GM19239 (cell line): ENCODE data around the gene CYP2C18.
A peak's percentile ranks its signal among the peaks of the same experiment; 100 is the strongest.
"Not testable (repeated sequence)": the region's sequence is repeated elsewhere in the genome, so short reads cannot be mapped to it uniquely, and the experiment has no call there.

Experiments
- DNase-seq: peaks from one replicate; pipeline ENCODE4 v3.0.0; 2011; ENCODE audit warnings: low spot score; ENCODE audit not compliant: insufficient read length
- FAIRE-seq: peaks from 2 replicates; lab custom pipeline; 2011; peaks lifted over from hg19 to GRCh38; lab: Jason Lieb, UNC

CYP2C18 gene

GRCh38 chr10:94683214-94684054, at the start of gene CYP2C18:
Gene CYP2C18 (plus strand): TSS chr10:94683729. CDS start chr10:94683820, 91 bp downstream.
- peak; percentile 23 for FAIRE-seq
- DNase-seq: no peak

GRCh38 chr10:94638097-94638496, 45.4 kb upstream of the CYP2C18 start:
- not testable (repeated sequence) for DNase-seq, FAIRE-seq

- DNase-seq (no peak), FAIRE-seq (no peak)
These were observed 43.6 kb upstream of the CYP2C18 start for GRCh38 chr10:94639902-94640301.

DNA sequence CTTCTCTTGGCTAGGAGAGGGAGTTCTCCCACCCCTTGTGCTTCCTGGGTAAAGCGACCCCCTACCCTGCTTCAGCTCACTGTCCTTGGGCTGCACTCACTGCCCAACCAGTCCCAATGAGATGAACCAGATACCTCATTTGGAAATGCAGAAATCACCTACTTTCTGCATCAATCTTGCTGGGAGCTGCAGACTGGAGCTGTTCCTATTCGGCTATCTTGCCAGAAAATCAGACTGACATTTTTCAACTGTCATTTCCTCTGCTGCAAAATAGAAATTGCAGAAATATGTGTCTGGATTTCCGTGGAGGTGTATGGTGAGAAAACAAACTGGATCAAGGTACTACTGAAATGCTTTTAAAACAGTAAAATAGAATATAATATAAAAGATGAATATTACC, 43.0 kb upstream of the CYP2C18 start:
- FAIRE-seq: no peak
- DNase-seq: no peak

DNA sequence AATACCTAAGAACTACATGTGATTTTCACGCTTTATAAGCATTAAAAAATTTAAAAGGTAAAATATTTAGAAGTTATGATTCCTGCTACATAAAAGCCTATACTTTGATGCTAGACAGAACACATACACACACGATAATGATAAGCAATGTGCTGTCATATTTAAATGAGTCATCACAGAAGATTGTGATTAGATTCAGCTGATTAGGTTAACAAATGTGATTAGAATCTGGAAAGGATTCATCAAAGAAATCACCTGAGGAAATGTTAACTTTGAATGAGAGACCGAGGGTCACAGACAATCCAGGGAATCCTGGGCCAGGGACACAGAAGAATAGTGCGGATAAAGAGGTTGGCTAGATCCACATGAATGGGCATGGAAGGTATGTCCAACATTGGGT, 42.0 kb upstream of the CYP2C18 start:
- no peak for DNase-seq
- no peak for FAIRE-seq

- no peak for DNase-seq
These were observed 39.2 kb upstream of the CYP2C18 start for GRCh38 chr10:94644352-94644751.

DNA sequence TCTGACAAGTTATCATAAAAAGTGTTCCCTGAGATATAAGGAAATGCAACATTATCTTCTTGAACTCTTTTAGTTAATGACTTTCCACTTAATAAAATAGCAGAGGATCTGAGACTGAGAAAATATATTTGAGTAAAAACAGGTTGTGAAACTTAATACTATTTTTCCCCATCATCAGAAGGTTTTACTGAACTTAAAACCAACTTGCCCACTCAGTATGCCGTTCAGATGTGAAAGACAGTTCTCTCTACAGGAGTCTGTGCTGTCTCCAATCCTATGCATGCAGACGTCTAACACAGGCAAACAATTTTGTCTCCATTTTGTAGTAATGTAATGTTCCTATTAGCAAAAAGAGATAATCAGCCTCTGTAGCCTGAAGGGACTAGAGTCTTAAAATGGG, 38.2 kb upstream of the CYP2C18 start:
- DNase-seq: no peak
- no peak for FAIRE-seq

More at GRCh38 chr10:94644352-94644751, 39.2 kb upstream of the CYP2C18 start:
- FAIRE-seq: peak; percentile 31

GRCh38 chr10:94655201-94655600, 28.3 kb upstream of the CYP2C18 start:
- not testable (repeated sequence) for DNase-seq, FAIRE-seq

- FAIRE-seq, DNase-seq: not testable (repeated sequence)
These were observed 20.5 kb upstream of the CYP2C18 start for GRCh38 chr10:94663061-94663460.

GRCh38 chr10:94666391-94667102, 17.0 kb upstream of the CYP2C18 start:
- DNase-seq: no peak
- FAIRE-seq: no peak

- DNase-seq (no peak), FAIRE-seq (no peak)
These were observed 9.8 kb upstream of the CYP2C18 start for GRCh38 chr10:94673614-94674321.

GRCh38 chr10:94676496-94676895, 7.0 kb upstream of the CYP2C18 start:
- DNase-seq: no peak
- no peak for FAIRE-seq

GRCh38 chr10:94677691-94678090, 5.8 kb upstream of the CYP2C18 start:
- no peak for DNase-seq

DNA sequence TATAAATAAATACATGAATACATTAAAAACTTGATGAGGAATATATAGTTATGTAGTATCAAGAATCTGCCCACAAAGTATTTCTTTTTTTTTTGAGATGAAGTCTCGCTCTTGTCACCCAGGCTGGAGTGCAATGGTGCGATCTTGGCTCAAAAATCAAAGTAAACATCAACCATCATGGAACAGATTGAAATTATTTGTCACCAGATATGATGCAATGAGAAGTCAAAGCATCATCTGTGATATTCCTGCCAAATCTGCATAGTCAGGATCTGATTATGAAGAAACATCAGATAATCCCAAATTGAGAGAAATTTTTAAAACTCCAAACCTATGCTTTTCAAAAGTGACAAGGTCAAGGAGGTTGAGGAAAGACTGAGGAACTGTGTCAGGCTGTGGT, 5.1 kb upstream of the CYP2C18 start:
- DNase-seq: no peak
- FAIRE-seq: no peak

More at GRCh38 chr10:94677691-94678090, 5.8 kb upstream of the CYP2C18 start:
- peak; percentile 37 for FAIRE-seq

- FAIRE-seq (peak; percentile 85), DNase-seq (no peak)
These were observed 3.0 kb upstream of the CYP2C18 start for GRCh38 chr10:94680544-94680943.

GRCh38 chr10:94682636-94683035, 893 bp upstream of the CYP2C18 start:
- peak; percentile 74 for FAIRE-seq
- not testable (repeated sequence) for DNase-seq

DNA sequence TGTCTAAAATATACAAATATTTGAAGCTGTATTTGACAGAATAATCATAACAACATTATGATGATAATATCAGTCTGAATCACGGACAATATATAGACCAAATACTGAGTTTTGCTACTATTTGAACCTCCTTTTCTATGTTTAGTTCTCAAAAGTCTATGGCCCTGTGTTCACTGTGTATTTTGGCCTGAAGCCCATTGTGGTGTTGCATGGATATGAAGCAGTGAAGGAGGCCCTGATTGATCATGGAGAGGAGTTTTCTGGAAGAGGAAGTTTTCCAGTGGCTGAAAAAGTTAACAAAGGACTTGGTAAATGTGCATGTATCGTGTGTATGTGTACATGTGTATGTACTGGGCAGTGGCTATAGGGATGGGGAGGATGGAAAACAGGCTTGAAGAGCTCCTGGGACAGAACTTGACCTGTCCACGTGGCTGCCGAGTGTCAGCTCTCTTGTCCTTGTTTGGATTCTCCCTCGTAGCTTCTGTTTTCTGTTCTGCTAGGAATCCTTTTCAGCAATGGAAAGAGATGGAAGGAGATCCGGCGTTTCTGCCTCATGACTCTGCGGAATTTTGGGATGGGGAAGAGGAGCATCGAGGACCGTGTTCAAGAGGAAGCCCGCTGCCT, 4.2 kb downstream of the CYP2C18 start:
- DNase-seq (no peak), FAIRE-seq (no peak)

GRCh38 chr10:94706089-94706488, 22.6 kb downstream of the CYP2C18 start:
- no peak for FAIRE-seq

GRCh38 chr10:94710578-94710977, 27.0 kb downstream of the CYP2C18 start:
- no peak for DNase-seq
- no peak for FAIRE-seq

More at GRCh38 chr10:94706089-94706488, 22.6 kb downstream of the CYP2C18 start:
- no peak for DNase-seq

DNA sequence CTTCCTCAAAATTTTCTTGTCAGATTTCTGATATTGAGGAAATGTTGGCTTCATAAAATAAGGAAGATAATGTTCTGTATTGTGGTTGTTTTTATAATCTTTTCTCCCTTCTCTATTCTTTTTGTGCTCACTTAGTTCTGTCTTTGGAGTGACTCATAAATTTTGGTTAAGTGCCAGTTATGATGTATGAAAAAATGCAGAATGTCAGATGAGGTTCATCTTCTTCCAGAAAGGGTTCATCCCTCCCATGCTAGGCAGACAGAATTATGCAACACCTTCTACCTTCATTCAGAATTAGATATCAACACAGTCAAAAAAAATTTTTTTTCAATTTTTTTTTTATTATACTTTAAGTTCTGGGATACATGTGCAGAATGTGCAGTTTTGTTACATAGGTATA, 42.3 kb downstream of the CYP2C18 start:
- FAIRE-seq: no peak
- DNase-seq: no peak
